ENCODE data around the gene ANKRD60.

- TF ChIP-seq EZH2phosphoT487 (IDR thresholded peaks at IDR 0.05; ENCODE audit: insufficient read depth, low read depth) = no peak
- TF ChIP-seq EZH2 (IDR thresholded peaks at IDR 0.05; ENCODE audit: insufficient read depth, poor library complexity, severe bottlenecking) = no peak
Observed at GRCh38 chr20:58179432-58180099, 48.9 kb downstream of the ANKRD60 start.
